ENCODE results near the gene CASZ1. TPM values are rescaled to one million over a fixed set of nuclear protein-coding genes. Genes with fewer than 3 reads are reported as not detected.
A peak's percentile ranks its signal among the peaks of the same experiment; 100 is the strongest.

Gene CASZ1
- total RNA-seq, 3 donors from 2014 or later (not counting 1 experiment from before 2014, with no cell fraction given): 55.9 to 83.0 (median 70.6) TPM

DNA sequence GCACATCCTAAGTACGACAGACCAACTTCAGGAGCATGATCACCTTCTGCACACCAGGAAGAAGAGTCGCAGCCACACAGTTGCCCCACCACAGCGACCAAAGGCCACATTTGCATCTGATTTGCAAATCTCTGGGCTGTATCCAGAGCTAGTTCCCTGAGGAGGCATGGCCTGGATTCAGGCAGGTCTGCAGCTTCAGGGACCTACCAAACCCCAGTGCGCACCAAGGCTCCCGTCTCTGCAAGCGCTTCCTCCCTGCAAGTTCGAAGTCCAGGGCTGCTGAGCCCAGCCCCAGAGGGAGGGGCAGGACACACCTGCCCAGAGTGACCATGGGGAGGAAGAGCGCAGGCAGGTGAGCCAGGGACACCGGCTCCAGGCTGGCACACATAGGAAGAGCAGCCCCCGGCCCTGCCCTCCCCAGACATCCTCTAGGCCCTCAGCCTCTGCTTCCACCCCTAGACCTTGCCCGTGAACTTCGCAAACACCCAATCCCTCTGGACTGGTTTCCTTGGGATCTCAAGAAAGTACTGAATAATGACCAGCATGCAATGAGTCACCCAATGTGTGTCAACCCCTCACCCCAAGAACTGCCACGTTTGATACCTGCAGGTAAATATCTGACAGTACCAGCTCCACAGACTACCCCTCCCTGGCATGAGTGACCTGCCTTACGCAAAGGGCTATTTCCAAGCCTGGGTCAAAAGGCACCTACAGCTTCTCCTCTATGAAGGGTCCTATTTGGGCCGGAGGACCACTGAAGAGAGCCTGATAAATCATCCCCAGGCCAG is 36.8 kb downstream of the CASZ1 start:
- 82% methylated on average over 15 of the region's 15 CpGs for WGBS (ENCODE audit: insufficient coverage)
- no peaks in the 10 kb centered on the region for H3K27me3 ChIP-seq (ENCODE audit: control insufficient read depth, insufficient read depth, low read length)
- H3K27me3 Mint-ChIP-seq (ENCODE audit: low read depth in 2 of 2): no peaks in the 10 kb centered on the region
- no peak overlapping the region for H3K4me3 ChIP-seq (ENCODE audit: low read length)
- H3K36me3 ChIP-seq (ENCODE audit: control insufficient read depth, insufficient read depth, low read length): no peaks in the 10 kb centered on the region
- no peaks in the 10 kb centered on the region for H3K4me1 Mint-ChIP-seq
- no peak overlapping the region for H3K4me3 Mint-ChIP-seq
- H3K9me3 ChIP-seq (ENCODE audit: control insufficient read depth, insufficient read depth, low read length): no peaks in the 10 kb centered on the region
- ATAC-seq (no peak), DNase-seq (no peak)
- no peaks in the 10 kb centered on the region for H3K9me3 Mint-ChIP-seq
- peaks cover 5% of the 10 kb centered on the region for H3K4me1 ChIP-seq (ENCODE audit: control insufficient read depth, insufficient read depth, low read length)
- TF ChIP-seq, protein P1, sequence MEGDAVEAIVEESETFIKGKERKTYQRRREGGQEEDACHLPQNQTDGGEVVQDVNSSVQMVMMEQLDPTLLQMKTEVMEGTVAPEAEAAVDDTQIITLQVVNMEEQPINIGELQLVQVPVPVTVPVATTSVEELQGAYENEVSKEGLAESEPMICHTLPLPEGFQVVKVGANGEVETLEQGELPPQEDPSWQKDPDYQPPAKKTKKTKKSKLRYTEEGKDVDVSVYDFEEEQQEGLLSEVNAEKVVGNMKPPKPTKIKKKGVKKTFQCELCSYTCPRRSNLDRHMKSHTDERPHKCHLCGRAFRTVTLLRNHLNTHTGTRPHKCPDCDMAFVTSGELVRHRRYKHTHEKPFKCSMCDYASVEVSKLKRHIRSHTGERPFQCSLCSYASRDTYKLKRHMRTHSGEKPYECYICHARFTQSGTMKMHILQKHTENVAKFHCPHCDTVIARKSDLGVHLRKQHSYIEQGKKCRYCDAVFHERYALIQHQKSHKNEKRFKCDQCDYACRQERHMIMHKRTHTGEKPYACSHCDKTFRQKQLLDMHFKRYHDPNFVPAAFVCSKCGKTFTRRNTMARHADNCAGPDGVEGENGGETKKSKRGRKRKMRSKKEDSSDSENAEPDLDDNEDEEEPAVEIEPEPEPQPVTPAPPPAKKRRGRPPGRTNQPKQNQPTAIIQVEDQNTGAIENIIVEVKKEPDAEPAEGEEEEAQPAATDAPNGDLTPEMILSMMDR (IDR thresholded peaks at IDR 0.05): no peak
- no peak overlapping the region for H3K27ac Mint-ChIP-seq
- intact Hi-C loops (cut with micrococcal nuclease): no loop called here
- no peak overlapping the region for H3K27ac ChIP-seq (ENCODE audit: low read length)
- no peaks in the 10 kb centered on the region for H3K36me3 Mint-ChIP-seq

DNA sequence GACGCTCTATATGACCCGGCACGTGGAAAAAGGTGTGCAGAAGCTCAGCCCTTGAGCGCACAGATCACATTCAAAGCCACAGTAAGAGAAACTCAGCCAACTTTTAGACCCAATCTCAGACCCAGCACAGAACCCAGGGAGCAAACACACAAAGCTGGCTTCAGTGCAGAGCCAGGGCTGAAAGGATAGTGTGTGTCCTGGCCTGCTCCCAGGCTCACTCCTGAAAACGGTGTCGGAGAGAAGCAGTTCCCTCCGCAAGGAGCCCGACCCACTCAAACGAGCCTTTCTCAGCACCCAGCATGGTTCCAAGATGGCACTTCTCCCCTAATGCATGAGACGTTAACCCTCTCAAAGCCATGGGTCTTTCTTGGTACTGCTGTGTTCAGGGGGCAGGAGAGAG is 39.6 kb downstream of the CASZ1 start:
- Histone ChIP-seq H3K4me3 (ENCODE audit: low read length) (no peak overlapping the region), H3K27ac (ENCODE audit: low read length) (no peak overlapping the region), H3K27me3 (ENCODE audit: control insufficient read depth, insufficient read depth, low read length) (no peaks in the 10 kb centered on the region), H3K9me3 (ENCODE audit: control insufficient read depth, insufficient read depth, low read length) (no peaks in the 10 kb centered on the region), H3K36me3 (ENCODE audit: control insufficient read depth, insufficient read depth, low read length) (no peaks in the 10 kb centered on the region), H3K4me1 (ENCODE audit: control insufficient read depth, insufficient read depth, low read length) (peaks cover 5% of the 10 kb centered on the region)
- DNase-seq: no peak
- no peaks in the 10 kb centered on the region for H3K4me1 Mint-ChIP-seq
- no peak overlapping the region for H3K27ac Mint-ChIP-seq
- intact Hi-C loops (cut with micrococcal nuclease): no loop called here
- no peaks in the 10 kb centered on the region for H3K9me3 Mint-ChIP-seq
- no peak for ATAC-seq
- H3K4me3 Mint-ChIP-seq: no peak overlapping the region
- TF ChIP-seq, protein P1 (IDR thresholded peaks at IDR 0.05): no peak
- no peaks in the 10 kb centered on the region for H3K27me3 Mint-ChIP-seq (ENCODE audit: low read depth in 2 of 2)
- no peaks in the 10 kb centered on the region for H3K36me3 Mint-ChIP-seq
- 95% methylated on average over 10 of the region's 10 CpGs for WGBS (ENCODE audit: insufficient coverage)

DNA sequence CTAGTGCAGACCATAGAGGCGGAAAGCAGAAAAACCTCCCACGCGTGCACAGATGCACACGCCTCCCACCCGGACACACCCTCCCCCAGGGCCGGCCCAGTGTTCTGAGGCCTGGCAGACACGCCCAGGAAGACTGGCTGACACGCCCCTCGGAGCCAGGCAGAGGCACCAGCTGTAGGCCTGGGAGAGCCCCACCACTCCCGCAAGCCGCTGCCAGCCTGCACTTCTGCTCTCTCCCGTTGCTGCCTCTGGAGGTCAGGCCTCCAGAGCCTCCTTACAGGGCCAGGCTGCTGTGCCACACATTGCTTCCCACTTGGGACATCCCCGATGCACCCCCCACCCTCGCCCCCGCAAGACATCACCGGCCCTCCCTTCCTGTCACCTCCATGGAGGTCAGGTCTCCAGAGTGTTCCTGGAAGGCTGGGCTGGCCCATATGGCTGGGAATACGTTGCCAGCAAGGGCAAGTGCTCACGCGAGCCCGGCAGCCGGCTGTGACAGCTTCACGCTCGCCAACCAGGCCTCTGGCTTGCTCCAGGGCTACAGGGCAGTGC is 40.4 kb downstream of the CASZ1 start:
- ATAC-seq: peak; percentile 77 to 97 (median 88)
- peak; percentile 29 to 83 for DNase-seq
- Mint-ChIP-seq H3K27ac (no peak overlapping the region), H3K9me3 (no peaks in the 10 kb centered on the region), H3K27me3 (ENCODE audit: low read depth in 2 of 2) (no peaks in the 10 kb centered on the region), H3K36me3 (no peaks in the 10 kb centered on the region), H3K4me1 (no peaks in the 10 kb centered on the region), H3K4me3 (no peak overlapping the region)
- H3K27ac ChIP-seq (ENCODE audit: low read length): no peak overlapping the region
- H3K27me3 ChIP-seq (ENCODE audit: control insufficient read depth, insufficient read depth, low read length): no peaks in the 10 kb centered on the region
- WGBS (ENCODE audit: insufficient coverage): 33% methylated on average over 23 of the region's 23 CpGs
- no peak overlapping the region for H3K4me3 ChIP-seq (ENCODE audit: low read length)
- no peaks in the 10 kb centered on the region for H3K9me3 ChIP-seq (ENCODE audit: control insufficient read depth, insufficient read depth, low read length)
- no peaks in the 10 kb centered on the region for H3K36me3 ChIP-seq (ENCODE audit: control insufficient read depth, insufficient read depth, low read length)
- TF ChIP-seq, protein P1 (IDR thresholded peaks at IDR 0.05): no peak
- H3K4me1 ChIP-seq (ENCODE audit: control insufficient read depth, insufficient read depth, low read length): peaks cover 5% of the 10 kb centered on the region
- intact Hi-C loops (cut with micrococcal nuclease): no loop called here
